Measurements from ENCODE around the gene SUPT7L. TPM values are rescaled to one million over a fixed set of nuclear protein-coding genes. Genes with fewer than 3 reads are reported as not detected.
"Not testable (repeated sequence)": the region's sequence is repeated elsewhere in the genome, so short reads cannot be mapped to it uniquely, and the experiment has no call there.

The SUPT7L gene
- polyA plus RNA-seq, 1 donor (not counting 4 experiments of a cell fraction or from before 2014, with no cell fraction given) = 39.8 TPM

DNA sequence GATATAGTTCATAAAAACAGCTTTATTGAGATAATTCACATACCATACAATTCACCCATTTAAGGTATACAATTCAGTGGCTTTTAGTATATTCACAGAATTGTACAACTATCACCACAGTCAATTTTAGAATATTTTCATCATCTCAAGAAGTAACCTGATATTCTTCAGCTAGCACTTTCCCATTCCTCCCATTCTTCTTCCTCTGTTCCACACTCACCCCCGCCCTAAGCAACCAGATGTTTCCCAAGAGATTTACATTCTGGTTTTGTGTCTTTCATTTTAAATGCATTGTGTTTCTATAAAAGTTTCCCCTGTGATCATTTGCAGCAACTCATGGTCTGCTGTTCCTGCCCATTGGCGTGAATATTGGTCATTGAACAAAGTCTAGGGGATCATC, 29.1 kb downstream of the SUPT7L start:
- no peaks in the 10 kb centered on the region for H4K20me1 ChIP-seq (ENCODE audit: control insufficient read depth, extremely low read depth, insufficient read depth, low read length)
- H3K4me3 ChIP-seq (ENCODE audit: control insufficient read depth in 2 of 3, extremely low read depth in 1 of 3, insufficient read depth in 2 of 3, low read depth in 1 of 3, low read length in 3 of 3) = no peak overlapping the region
- H3K9me3 ChIP-seq (ENCODE audit: control insufficient read depth, low read depth, low read length) = no peaks in the 10 kb centered on the region
- peaks cover 29% of the 10 kb centered on the region for H3K4me1 ChIP-seq (ENCODE audit: control insufficient read depth, extremely low read depth, insufficient read depth, low read length)
- H3K4me2 ChIP-seq (ENCODE audit: control insufficient read depth, extremely low read depth, insufficient read depth, low read depth, low read length) = no peak overlapping the region
- H3K9ac ChIP-seq (ENCODE audit: control insufficient read depth, extremely low read depth, insufficient read depth, low read length) = no peak overlapping the region
- no peak overlapping the region for H2AFZ ChIP-seq (ENCODE audit: control insufficient read depth, low read length)
- no peak for TF ChIP-seq EZH2 (IDR thresholded peaks at IDR 0.05; ENCODE audit: low read length)
- FAIRE-seq (no peak), DNase-seq (ENCODE audit: low read depth, low spot score) (no peak)
- H3K27me3 ChIP-seq (ENCODE audit: control insufficient read depth, extremely low read depth, insufficient read depth, low read length) = no peaks in the 10 kb centered on the region
- H3K36me3 ChIP-seq (ENCODE audit: control insufficient read depth in 2 of 2, extremely low read depth in 1 of 2, insufficient read depth in 2 of 2, low read length in 2 of 2) = peaks cover 23 to 35% of the 10 kb centered on the region in 2 experiments
- dilution Hi-C loops (cut with MboI; ENCODE audit: extremely low pct_ligation_motif_present, low sequenced_read_pairs) = no loop called here
- peaks cover 18% of the 10 kb centered on the region for H3K79me2 ChIP-seq (ENCODE audit: control insufficient read depth, insufficient read depth, low read length)
- no peak overlapping the region for H3K27ac ChIP-seq (ENCODE audit: control insufficient read depth, insufficient read depth, low read length)
- no peaks in the 10 kb centered on the region for H3K9me1 ChIP-seq (ENCODE audit: control insufficient read depth, extremely low read depth, insufficient read depth, low read length)

DNA sequence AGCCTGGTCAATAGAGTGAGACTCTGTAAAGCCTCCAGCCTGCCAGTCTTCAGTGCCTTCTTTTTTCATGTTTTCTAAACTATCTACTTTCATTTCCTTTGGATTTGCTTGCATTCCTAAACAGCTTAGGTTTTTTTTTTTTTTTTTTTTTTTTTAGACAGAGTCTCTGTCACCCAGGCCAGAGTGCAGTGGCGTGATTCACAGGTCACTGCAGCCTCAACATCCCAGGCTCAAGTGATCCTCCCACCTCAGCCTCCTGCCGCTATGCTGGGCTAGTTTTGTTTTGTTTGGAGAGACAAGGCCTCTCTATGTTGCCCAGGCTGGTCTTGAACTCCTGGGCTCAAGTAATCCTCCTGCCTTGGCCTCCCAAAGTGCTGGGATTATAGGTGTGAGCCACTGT, 33.2 kb downstream of the SUPT7L start:
- H3K9me1 ChIP-seq (ENCODE audit: control insufficient read depth, extremely low read depth, insufficient read depth, low read length); H3K27ac ChIP-seq (ENCODE audit: control insufficient read depth, insufficient read depth, low read length); H2AFZ ChIP-seq (ENCODE audit: control insufficient read depth, low read length); H3K4me3 ChIP-seq (ENCODE audit: control insufficient read depth in 2 of 3, extremely low read depth in 1 of 3, insufficient read depth in 2 of 3, low read depth in 1 of 3, low read length in 3 of 3); H3K9ac ChIP-seq (ENCODE audit: control insufficient read depth, extremely low read depth, insufficient read depth, low read length); FAIRE-seq; H3K9me3 ChIP-seq (ENCODE audit: control insufficient read depth, low read depth, low read length); H3K27me3 ChIP-seq (ENCODE audit: control insufficient read depth, extremely low read depth, insufficient read depth, low read length); dilution Hi-C loops (cut with MboI; ENCODE audit: extremely low pct_ligation_motif_present, low sequenced_read_pairs); H4K20me1 ChIP-seq (ENCODE audit: control insufficient read depth, extremely low read depth, insufficient read depth, low read length); DNase-seq (ENCODE audit: low read depth, low spot score): not testable (repeated sequence)
- H3K79me2 ChIP-seq (ENCODE audit: control insufficient read depth, insufficient read depth, low read length) = peaks cover 22% of the 10 kb centered on the region
- peaks cover 18 to 31% of the 10 kb centered on the region in 2 experiments for H3K36me3 ChIP-seq (ENCODE audit: control insufficient read depth in 2 of 2, extremely low read depth in 1 of 2, insufficient read depth in 2 of 2, low read length in 2 of 2)
- peak overlapping the region; percentile 76 for H3K4me2 ChIP-seq (ENCODE audit: control insufficient read depth, extremely low read depth, insufficient read depth, low read depth, low read length)
- peaks cover 30% of the 10 kb centered on the region for H3K4me1 ChIP-seq (ENCODE audit: control insufficient read depth, extremely low read depth, insufficient read depth, low read length)

DNA sequence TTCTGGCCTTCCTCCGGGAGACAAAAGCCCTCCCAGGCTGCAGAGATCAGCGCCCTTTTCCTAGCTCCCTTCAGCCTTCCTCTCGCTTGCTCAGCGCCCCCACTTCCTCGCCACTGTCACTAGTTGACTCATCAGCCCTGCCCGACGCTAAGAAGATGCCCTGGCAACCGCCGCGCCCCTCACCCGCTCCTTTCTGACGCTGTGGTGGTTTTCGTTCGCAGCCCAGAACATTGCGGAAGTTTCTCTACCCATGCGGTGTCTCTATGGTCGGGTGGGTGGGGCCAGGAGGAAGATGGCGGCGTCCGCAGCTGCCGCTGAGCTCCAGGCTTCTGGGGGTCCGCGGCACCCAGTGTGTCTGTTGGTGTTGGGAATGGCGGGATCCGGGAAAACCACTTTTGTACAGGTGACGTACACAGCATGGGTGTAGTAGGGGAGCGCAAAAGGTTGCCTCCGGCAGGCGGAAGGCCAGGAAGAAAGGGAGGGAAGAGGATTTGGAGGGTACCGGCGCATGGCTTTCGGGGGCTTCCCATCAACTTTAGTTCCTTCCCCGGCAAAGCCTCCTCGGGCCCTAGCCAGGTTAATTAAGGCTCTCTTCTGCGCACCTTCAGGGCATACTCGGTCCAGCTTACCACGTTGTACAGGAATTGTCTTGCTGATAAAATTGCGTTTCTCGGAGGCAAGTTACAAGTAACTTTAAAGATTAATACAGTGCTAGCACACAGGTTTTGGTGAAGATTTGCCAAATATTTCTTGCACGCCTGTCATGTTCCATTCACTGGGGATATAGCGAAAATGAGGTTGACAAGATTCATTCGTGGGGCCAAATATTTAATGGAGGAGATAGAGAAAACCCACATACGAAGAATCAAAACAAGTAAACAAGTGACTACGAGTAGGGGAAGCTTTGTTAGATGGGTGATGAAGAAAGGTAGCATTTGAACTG, 34.4 kb downstream of the SUPT7L start, which contains the start of the genes CCDC121 and GPN1:
Gene CCDC121, minus strand, starts transcription at position 246 of the 943 bp plus-strand sequence. CDS start 1,213 bp downstream, outside the sequence.
Gene GPN1, plus strand, starts transcription at position 284 of the 943 bp plus-strand sequence. Its CDS starts 9 bp downstream, at position 293.
- no peak for FAIRE-seq
- Histone ChIP-seq H3K79me2 (ENCODE audit: control insufficient read depth, insufficient read depth, low read length) (peaks cover 22% of the 10 kb centered on the region), H3K4me1 (ENCODE audit: control insufficient read depth, extremely low read depth, insufficient read depth, low read length) (peaks cover 30% of the 10 kb centered on the region), H3K4me3 (ENCODE audit: control insufficient read depth in 2 of 3, extremely low read depth in 1 of 3, insufficient read depth in 2 of 3, low read depth in 1 of 3, low read length in 3 of 3) (peak within 1 kb of the TSS; percentile 87 to 99 (median 97)), H3K27ac (ENCODE audit: control insufficient read depth, insufficient read depth, low read length) (peak within 1 kb of the TSS; percentile 99), H2AFZ (ENCODE audit: control insufficient read depth, low read length) (peak within 1 kb of the TSS; percentile 95), H3K36me3 (ENCODE audit: control insufficient read depth in 2 of 2, extremely low read depth in 1 of 2, insufficient read depth in 2 of 2, low read length in 2 of 2) (peaks cover 14 to 21% of the 10 kb centered on the region in 2 experiments), H3K9me3 (ENCODE audit: control insufficient read depth, low read depth, low read length) (no peaks in the 10 kb centered on the region), H3K9ac (ENCODE audit: control insufficient read depth, extremely low read depth, insufficient read depth, low read length) (peak within 1 kb of the TSS; percentile 100), H4K20me1 (ENCODE audit: control insufficient read depth, extremely low read depth, insufficient read depth, low read length) (no peaks in the 10 kb centered on the region), H3K9me1 (ENCODE audit: control insufficient read depth, extremely low read depth, insufficient read depth, low read length) (no peaks in the 10 kb centered on the region), H3K4me2 (ENCODE audit: control insufficient read depth, extremely low read depth, insufficient read depth, low read depth, low read length) (peak within 1 kb of the TSS; percentile 76), H3K27me3 (ENCODE audit: control insufficient read depth, extremely low read depth, insufficient read depth, low read length) (no peaks in the 10 kb centered on the region)
- dilution Hi-C loops (cut with MboI; ENCODE audit: extremely low pct_ligation_motif_present, low sequenced_read_pairs) = no loop called here
- peak; percentile 63 for DNase-seq (ENCODE audit: low read depth, low spot score)
- no peak for TF ChIP-seq EZH2 (IDR thresholded peaks at IDR 0.05; ENCODE audit: low read length)
- TF ChIP-seq CTCF (optimal IDR thresholded peaks at IDR 0.05 in 1 of 3, IDR thresholded peaks at IDR 0.05 in 1 of 3, conservative IDR thresholded peaks at IDR 0.05 in 1 of 3; ENCODE audit: extremely low read depth in 1 of 3, insufficient read depth in 2 of 3, low read length in 3 of 3) = no peak

All from keratinocyte (primary cell).